ENCODE data around the gene ELAVL1.
"Not testable (repeated sequence)": the region's sequence is repeated elsewhere in the genome, so short reads cannot be mapped to it uniquely, and the experiment has no call there.

ELAVL1 gene

GRCh38 chr19:7968008-7968795 is 37.2 kb downstream of the ELAVL1 start:
- DNase-seq (ENCODE audit: low read depth) = no peak

- no peak for DNase-seq (ENCODE audit: low read depth)
These were observed 39.3 kb downstream of the ELAVL1 start for GRCh38 chr19:7965921-7966665.

GRCh38 chr19:7965259-7965841 is 40.1 kb downstream of the ELAVL1 start:
- DNase-seq (ENCODE audit: low read depth) = no peak

- DNase-seq (ENCODE audit: low read depth) = no peak
These were observed 41.9 kb downstream of the ELAVL1 start for GRCh38 chr19:7963566-7963965.

DNA sequence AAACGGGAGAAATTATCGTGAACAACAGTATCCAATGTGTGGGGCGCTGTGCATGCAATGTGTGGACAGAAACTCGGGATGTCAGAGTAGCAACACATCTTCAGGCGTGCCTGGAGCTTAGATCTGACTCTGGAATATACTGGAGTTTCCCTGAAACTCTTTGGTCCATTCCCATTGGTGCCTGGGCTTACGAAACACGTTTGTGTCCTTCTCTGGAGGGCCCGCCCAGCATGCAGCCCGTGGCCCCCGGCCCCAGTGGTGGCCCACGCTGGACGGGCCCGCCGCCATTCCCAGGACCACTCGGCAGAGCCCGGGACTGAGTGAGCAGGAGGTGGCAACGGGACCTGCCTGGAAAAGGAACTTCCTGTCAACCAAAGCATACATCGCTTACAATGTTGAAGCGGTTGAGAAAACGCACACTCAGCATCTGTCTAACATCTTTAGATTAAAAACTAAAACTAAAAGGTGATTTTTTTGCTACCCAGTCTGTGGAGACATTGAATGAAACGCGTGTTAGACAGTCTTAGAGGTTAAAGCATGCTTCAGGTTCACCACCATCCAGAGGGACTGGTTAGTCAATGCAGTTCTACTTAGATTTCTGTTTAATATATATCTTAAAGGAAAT is 42.7 kb downstream of the ELAVL1 start:
- DNase-seq (ENCODE audit: low read depth) = no peak

DNA sequence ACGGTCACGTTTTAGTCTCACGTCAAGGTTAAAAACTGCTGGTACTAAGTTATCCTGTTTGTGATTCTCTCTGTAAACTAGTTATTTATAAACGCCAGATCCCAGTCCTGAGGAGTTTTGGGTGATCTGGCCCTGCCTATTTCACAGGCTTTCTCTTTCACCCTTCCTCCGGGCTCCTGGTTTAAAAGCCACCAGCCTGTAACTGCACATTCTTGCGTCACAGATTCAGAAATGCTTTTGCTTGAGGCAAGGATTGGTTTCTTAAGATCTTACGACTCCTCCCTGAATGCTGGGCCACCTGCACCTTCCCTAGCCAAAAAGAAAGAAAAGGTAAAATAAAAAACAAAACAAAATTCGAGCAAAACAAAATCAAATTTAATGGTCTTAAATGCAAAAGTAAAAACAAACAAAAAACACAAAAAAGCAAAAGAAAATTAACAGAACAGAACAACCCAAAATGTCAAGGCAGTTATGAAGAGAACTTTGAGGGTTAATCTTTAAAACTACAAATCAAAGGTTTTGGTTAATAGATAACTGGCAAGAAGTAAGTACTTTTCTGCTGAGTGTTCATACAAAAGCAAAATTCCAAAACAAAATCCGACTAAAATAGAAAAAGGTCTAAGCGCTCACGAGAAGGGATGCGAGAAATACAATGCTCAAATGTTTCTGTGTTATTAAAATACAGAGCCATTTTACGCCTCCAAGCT is 43.4 kb downstream of the ELAVL1 start:
- DNase-seq (ENCODE audit: low read depth) = no peak

DNA sequence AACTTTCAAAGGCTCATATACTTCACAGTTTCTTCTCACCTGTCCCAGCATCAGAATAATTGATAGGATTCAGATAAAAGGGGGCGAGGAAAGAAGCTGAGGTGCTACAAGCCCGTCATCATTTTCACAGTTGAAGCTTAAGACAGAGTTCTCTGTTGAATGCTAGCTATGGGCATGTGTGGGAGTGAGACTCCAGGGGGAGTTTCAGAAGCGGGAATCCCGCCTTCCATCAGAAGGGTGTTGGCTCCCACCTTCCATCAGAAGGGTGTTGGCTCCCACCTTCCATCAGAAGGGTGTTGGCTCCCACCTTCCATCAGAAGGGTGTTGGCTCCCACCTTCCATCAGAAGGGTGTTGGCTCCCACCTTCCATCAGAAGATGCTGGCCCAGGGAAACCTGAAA is 44.4 kb downstream of the ELAVL1 start:
- DNase-seq (ENCODE audit: low read depth) = not testable (repeated sequence)

DNA sequence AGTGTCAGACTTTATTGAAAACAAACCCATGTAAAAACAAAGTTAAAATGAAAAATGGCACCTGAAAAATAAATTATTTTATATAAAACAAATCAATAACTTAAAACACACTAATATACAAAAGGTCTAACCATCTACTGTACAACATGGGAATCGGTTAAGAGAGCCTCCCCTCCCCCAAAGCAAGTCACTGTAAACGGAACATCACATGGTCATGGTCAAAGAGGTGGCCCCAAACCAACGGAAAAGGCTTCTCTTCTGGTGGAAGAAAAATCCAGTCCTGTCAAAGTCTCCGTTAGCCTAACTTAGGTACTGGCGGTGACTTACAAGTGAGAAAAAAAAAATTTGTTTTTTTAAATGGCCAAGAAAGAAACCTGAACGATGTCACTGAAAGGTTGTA is 46.2 kb downstream of the ELAVL1 start:
- no peak for DNase-seq (ENCODE audit: low read depth)

GRCh38 chr19:7955696-7956095 is 49.7 kb downstream of the ELAVL1 start:
- DNase-seq (ENCODE audit: low read depth) = no peak

DNA sequence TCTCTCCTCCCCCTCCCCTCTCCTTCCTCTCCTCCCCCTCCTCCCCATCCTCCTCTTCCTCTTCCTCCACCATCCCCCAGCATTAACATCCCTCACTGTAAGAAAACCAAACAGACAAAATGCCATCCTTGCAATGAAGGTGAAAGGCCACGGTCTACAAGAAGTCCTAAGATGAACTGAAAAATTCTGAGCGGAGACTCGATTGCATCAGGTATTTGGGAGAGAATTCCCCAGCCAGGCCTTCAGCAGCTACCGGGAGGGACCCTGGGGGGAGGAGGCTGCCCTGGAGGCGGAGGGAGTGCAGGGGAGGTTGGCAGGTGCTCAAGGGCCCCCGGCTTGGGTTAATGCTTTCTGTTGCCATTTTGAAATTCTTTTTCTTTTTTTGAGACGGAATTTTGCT is 51.9 kb downstream of the ELAVL1 start:
- no peak for DNase-seq (ENCODE audit: low read depth)

- no peak for DNase-seq (ENCODE audit: low read depth)
These were observed 52.4 kb downstream of the ELAVL1 start for GRCh38 chr19:7953060-7953459.

DNA sequence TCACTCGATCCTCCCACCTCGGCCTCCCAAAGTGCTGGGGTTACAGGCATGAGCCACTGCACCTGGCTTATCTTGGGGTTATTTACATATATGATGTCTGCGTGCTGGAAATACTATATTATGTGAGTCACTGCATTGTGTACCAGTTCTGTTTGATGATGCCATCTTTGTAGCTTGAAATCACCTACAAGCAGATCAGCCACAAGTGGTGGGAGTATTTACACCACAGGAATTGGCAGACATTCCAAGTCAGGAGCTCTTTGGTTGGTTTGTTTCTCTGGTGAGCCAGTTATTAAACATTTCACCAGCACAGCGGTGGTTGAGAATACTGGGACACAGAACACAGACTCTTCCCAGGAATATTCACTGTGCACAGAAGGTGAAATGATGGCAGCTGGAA is 57.5 kb downstream of the ELAVL1 start:
- DNase-seq (ENCODE audit: low read depth) = no peak

DNA sequence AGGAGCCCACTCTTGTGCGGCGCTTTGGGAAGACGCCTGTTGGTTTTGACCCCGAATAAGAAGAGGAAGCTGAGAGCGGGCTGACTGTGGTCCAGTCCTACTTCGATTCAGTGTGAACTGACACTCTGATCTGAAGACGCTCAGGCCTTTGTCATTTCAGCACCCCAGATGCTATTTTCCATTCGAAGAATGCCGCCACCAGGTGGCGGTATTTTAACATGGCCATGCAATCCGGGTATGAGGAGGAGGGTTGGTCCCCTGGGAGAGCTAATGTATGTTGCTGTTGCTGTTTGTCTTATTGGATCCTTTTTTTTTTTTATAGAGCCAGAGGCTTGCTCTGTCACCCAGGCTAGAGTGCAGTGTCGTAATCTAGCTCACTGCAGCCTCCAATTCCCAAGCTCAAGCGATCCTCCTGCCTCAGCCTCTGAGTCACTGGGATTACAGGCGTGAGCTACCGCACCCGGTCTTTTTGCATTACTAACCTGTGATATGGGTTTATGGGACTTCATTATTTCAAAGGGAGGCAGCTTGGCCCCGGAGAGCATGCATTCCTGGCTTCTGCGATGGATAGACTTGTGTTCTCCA is 61.2 kb downstream of the ELAVL1 start:
- DNase-seq (ENCODE audit: low read depth) = peak; percentile 58

- DNase-seq (ENCODE audit: low read depth) = peak; percentile 94
These were observed 61.8 kb downstream of the ELAVL1 start, which contains the start of gene TIMM44 for GRCh38 chr19:7943444-7944176. TSS of gene TIMM44 (minus strand) at chr19:7943666. CDS start at chr19:7943651, 15 bp downstream.

DNA sequence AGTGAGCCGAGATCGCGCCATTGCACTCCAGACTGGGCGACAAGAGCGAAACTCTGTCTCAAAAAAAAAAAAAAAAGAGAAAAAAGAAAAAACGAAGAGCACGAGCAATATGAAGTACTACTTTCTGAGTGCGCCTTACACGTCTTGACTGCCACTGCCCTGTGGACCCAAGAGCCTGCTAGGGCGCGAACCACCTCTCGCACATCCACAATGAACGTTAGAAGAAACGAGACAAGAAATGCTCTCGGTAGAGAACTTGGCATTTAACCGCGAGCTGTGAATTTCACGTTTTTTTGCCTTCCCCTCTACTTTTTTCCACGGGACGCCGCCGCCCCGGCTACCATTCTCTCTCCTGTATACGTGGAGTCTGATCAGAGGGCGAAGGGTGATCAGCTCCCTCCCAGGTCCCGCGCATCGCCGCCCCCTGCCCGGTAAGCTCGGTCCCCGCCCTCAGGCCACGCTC is 62.4 kb downstream of the ELAVL1 start:
- DNase-seq (ENCODE audit: low read depth) = no peak

GRCh38 chr19:7941895-7942596 is 63.4 kb downstream of the ELAVL1 start:
- no peak for DNase-seq (ENCODE audit: low read depth)

DNA sequence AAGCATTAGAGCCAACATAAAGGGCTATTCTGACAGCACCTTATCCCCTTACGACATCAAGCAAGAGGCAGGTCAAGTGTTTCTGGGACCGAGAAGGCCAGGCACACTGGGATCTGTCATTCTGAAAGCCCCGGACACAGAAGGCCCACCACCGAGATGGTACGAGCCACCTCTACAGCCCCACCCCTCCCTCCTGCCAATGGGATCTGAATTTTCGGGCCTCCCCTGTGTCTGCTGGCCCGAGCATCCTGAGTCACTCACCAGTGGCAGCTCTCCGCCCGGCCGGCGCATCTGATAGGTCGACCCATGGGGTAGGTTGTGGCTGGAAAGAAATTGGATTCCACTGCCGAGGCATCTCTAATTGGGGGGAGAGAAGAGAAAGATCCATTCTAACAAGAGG is 64.6 kb downstream of the ELAVL1 start:
- DNase-seq (ENCODE audit: low read depth) = no peak

- DNase-seq (ENCODE audit: low read depth) = no peak
These were observed 70.7 kb downstream of the ELAVL1 start for GRCh38 chr19:7934766-7935165.

DNA sequence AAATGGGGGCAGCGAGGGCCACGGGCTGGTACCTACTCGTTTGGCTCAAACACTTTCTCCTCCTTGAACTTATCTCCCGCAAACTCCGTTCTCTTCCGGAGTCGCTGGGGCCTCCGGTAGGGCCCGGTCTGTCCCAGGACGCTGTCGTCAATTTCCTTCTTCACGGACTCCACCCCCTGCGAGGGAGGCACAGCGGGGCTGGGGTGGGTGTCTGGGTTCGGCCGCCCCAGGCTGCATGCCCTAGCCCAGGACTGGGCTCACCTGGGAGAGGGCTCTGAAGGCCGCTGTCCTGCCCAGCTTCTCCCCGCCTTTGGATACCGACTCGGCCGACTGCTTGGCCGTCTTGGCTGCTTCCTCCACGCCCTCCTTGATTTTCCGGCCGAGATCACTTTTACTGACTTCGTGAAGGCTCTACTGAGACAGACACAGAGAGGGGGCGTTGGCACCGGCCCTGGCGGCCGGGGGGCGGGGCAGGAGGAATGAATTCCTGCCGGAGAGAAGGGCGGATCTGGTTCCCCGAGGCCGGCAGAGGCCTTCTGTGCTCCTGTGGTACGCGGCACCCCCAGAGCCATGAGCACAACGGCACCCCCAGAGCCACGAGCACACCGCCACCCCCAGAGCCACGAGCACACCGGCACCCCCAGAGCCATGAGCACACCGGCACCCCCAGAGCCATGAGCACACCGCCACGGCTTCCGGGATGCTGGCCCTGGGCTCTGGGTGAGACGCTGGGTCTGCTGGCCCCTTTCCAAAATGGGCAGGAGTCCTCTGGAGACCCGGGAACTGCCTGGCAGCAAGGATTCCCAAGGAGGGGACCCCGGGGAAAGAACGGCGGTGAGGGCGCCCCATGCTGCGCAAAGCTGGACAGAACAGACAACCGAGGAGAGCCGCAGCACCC is 71.4 kb downstream of the ELAVL1 start:
- no peak for DNase-seq (ENCODE audit: low read depth)
